Cardiac fibroblast (primary cell): ENCODE results near the gene MBD3L2B.
A peak's percentile ranks its signal among the peaks of the same experiment; 100 is the strongest.

Source experiments
- DNase-seq, 2 donors: peaks; one replicate each; pipeline versions ENCODE4 v3.0.0 to v3.0.0-alpha.2; 2010; ENCODE audit warnings: low read depth in 2 of 2
- H3K4me3 ChIP-seq, 2 donors: replicated peaks in 1 of 2; 1 replicate in 1 of 2; 2 replicates in 1 of 2; pipeline ENCODE4 v1.5.1; 2011; ENCODE audit warnings: low read depth in 2 of 2, low read length in 2 of 2, mild to moderate bottlenecking in 2 of 2, moderate library complexity in 1 of 2
- TF ChIP-seq, protein P1 (sequence below): IDR thresholded peaks from one replicate; pipeline ENCODE4 v1.5.1; 2011; ENCODE audit warnings: low read depth, mild to moderate bottlenecking, low read length, inconsistent platforms

Gene MBD3L2B

DNA sequence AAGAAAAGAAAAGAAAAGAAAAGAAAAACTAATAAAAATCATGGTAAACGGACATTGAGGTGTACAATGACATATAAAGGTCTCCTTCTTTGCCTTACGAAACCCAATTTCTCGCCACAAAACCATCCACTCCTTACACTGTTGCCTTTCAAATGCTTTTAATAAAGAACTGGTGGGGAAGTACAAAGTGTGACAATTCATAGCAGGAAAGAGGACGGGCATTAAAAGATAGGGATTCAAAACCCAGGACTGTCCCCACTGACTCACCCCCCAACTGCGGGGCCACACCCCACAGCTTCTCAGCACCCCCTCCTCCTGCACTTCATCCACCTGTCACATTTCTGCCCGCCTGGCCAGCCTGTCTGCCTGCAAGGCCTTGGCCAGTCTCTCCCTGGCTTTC, 2.4 kb downstream of the MBD3L2B start:
- no peak overlapping the region for H3K4me3 ChIP-seq
- DNase-seq, result no peak
- TF ChIP-seq, protein P1, sequence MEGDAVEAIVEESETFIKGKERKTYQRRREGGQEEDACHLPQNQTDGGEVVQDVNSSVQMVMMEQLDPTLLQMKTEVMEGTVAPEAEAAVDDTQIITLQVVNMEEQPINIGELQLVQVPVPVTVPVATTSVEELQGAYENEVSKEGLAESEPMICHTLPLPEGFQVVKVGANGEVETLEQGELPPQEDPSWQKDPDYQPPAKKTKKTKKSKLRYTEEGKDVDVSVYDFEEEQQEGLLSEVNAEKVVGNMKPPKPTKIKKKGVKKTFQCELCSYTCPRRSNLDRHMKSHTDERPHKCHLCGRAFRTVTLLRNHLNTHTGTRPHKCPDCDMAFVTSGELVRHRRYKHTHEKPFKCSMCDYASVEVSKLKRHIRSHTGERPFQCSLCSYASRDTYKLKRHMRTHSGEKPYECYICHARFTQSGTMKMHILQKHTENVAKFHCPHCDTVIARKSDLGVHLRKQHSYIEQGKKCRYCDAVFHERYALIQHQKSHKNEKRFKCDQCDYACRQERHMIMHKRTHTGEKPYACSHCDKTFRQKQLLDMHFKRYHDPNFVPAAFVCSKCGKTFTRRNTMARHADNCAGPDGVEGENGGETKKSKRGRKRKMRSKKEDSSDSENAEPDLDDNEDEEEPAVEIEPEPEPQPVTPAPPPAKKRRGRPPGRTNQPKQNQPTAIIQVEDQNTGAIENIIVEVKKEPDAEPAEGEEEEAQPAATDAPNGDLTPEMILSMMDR, result no peak

DNA sequence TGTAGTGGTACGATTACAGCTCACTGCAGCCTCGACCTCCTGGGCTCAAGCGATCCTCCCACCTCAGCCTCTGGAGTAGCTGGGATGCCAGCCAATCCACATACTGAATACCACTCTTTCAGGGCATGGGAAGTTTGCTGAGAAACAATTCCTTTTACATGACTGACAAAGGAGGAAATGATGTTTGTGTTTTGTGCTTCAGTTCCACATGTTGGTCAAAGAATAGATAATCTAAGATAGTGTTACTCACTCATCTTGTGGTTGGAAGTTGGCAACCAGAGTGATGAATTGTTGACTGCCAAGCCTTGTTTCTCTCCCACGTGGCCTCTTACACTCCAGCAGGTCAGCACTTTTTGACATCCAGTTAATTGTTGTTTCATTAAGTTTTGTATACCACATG, 7.6 kb downstream of the MBD3L2B start:
- peak; percentile 7 to 60 for DNase-seq
- TF ChIP-seq, protein P1, result no peak
- no peak overlapping the region for H3K4me3 ChIP-seq

DNA sequence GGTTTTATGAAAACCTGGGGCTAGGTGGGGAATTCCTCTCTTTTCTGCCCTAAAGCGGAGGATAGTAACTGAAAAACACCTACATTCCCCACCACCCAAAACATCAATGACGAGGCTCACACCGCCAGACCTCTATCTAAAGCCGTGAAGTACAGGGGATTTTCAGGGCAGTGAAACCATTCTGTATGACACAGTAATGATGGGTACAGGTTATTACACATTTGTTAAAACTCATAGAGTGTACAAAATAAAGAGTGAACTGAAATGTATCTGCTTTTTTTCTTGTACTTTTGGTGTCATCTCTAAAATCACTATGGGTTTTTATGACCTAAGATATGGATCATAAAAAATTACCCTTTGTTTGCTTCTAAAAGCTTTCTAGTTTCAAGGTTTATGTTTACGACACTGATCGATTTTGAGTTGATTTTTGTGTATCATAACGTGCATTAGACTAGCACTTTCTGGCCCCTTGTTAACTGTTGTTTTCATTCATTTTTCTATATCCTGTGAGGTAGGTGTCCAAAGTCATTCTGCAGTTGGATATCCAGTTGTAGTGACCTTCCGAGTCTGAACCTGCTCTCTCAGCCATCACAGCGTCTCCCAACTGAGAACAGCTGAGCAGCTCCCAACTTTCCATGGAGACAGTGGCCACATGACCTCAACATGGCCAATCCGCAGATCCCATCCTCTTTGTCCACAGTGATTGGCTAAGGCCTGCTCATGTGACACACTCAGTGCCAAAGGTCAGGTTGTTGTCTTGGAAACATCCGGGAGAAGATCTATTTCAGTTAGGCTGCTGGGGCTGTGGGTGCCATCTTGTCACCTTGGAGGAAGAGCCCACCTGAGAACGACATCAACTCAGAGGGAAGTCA, 10.3 kb downstream of the MBD3L2B start:
- TF ChIP-seq, protein P1, result no peak
- DNase-seq, result no peak

DNA sequence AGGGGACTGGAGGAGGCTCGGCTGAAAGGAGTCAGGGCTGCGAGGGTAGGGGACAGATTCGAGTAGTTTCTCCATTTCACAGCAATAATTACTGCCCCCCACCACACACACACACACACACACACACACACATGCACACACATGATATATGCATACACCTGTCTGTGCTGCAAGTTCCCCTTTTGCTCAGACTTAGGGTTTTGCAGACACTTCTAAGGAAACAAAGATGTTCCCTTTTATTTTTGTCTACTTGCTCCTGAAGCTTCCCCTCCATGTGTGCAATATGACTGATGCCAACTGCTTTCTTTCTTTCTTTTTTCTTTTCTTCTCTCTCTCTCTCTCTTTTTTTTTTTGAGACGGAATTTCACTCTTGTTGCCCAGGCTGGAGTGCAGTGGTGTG, 13.4 kb downstream of the MBD3L2B start:
- DNase-seq, result no peak
- TF ChIP-seq, protein P1, result no peak
- no peak overlapping the region for H3K4me3 ChIP-seq

More for the DNA sequence above, 10.3 kb downstream of the MBD3L2B start:
- H3K4me3 ChIP-seq, result no peak overlapping the region

DNA sequence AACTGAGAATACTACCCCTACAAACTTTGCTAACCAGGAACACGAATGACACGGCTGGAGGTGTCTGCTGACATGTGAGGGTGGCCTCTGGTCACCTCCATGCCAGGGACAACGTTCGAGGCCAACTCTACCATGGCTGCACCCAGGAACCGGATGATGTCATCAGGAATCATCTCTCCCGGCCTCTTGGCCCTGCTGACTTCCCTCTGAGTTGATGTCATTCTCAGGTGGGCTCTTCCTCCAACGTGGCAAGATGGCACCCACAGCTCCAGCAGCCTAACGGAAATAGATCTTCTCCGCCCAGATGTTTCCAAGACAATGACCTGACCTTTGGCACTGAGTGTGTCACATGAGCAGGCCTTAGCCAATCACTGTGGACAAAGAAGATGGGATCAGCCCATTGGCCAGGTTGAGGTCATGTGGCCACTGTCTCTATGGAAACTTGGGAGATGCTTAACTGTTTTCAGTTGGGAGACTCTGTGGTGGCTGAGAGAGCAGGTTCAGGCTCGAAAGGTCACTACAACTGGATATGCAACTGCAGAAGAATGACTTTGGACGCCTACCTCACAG, 15.0 kb downstream of the MBD3L2B start:
- DNase-seq, result no peak
- TF ChIP-seq, protein P1, result no peak
- H3K4me3 ChIP-seq, result no peak overlapping the region

DNA sequence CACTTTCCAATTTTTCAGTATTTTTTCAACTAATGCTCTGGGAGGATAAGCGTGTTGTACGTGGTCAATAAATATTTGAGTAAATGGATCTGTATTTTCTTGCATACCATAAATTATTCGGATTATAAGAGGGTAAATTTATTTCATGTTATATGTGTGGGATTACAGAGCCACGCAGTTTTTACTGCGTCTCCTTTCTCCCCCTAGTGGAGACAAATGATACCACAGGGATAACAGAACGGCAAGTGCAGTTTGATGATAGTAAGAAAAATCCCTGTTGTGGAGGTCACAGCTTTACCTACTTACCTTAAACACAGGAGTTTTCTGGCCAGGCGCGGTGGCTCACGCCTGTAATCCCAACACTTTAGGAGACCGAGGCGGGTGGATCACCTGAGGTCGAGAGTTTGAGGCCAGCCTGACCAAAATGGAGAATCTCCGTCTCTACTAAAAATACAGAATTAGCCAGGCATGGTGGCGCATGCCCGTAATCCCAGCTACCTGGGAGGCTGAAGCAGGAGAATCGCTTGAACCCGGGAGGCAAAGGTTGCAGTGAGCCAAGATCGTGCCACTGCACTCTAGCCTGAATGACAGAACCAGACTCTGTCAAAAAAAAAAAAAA, 16.8 kb downstream of the MBD3L2B start:
- H3K4me3 ChIP-seq, result no peak overlapping the region
- TF ChIP-seq, protein P1, result no peak
- DNase-seq, result no peak
